ENCODE data around the gene CD8B2.
"Not testable (repeated sequence)": the region's sequence is repeated elsewhere in the genome, so short reads cannot be mapped to it uniquely, and the experiment has no call there.

The CD8B2 gene

GRCh38 chr2:106551417-106552130, 64.4 kb downstream of the CD8B2 start:
- TF ChIP-seq JUND (IDR thresholded peaks at IDR 0.05; ENCODE audit: low read depth): no peak
- in situ Hi-C loops (cut with HindIII; ENCODE audit: low pct_unique_long_range_greater_than_20kb, low sequenced_read_pairs): no loop called here
- DNase-seq (ENCODE audit: low read depth in 1 of 2, low spot score in 1 of 2): no peak

DNA sequence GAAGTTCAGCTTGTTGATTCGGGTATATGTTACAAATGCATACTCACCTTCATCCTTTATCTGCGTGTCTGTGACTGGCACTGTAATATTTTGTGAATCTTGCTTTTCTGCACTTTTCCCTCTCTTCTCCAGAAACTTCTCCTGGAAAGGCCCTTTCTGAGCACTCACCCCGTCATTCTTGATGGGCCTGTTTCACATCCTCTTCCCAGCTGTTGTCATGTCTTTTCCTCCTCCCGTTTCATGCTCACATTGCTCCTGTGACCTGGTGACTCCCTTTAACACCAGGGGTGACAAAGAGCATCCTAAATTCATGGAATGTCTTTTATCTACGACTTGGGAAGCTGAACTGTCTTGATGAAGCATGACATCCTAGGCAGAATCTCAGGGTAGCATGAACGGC, 65.8 kb downstream of the CD8B2 start:
- TF ChIP-seq JUND (IDR thresholded peaks at IDR 0.05; ENCODE audit: low read depth): no peak
- no peak for DNase-seq (ENCODE audit: low read depth in 1 of 2, low spot score in 1 of 2)
- in situ Hi-C loops (cut with HindIII; ENCODE audit: low pct_unique_long_range_greater_than_20kb, low sequenced_read_pairs): no loop called here

- in situ Hi-C loops (cut with HindIII; ENCODE audit: low pct_unique_long_range_greater_than_20kb, low sequenced_read_pairs): no loop called here
- no peak for TF ChIP-seq JUND (IDR thresholded peaks at IDR 0.05; ENCODE audit: low read depth)
- no peak for DNase-seq (ENCODE audit: low read depth in 1 of 2, low spot score in 1 of 2)
Measured at GRCh38 chr2:106553321-106553720, 66.2 kb downstream of the CD8B2 start.

- in situ Hi-C loops (cut with HindIII; ENCODE audit: low pct_unique_long_range_greater_than_20kb, low sequenced_read_pairs): no loop called here
- no peak for DNase-seq (ENCODE audit: low read depth in 1 of 2, low spot score in 1 of 2)
- TF ChIP-seq JUND (IDR thresholded peaks at IDR 0.05; ENCODE audit: low read depth): no peak
Measured at GRCh38 chr2:106554411-106554810, 67.2 kb downstream of the CD8B2 start.

DNA sequence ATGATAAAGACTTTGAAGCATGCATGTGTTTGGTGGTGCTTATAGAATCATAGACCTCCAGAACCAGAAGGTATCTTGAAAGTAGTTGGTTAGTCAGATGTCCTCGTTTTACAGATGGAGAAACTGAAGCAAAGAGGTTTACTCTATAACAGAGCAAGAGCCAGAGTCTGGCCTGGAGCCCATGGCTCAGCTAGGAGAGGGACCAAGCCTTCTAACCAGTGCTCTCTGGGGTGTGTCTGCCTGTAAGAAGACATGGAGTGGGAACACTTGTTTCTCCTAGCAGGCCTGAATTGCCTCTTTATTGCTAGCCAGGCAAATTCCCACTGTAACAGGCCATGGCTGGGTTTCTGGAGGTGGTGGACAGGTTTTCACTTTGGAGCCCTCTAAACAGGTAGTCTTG, 67.9 kb downstream of the CD8B2 start:
- no peak for DNase-seq (ENCODE audit: low read depth in 1 of 2, low spot score in 1 of 2)
- TF ChIP-seq JUND (IDR thresholded peaks at IDR 0.05; ENCODE audit: low read depth): no peak
- in situ Hi-C loops (cut with HindIII; ENCODE audit: low pct_unique_long_range_greater_than_20kb, low sequenced_read_pairs): no loop called here

DNA sequence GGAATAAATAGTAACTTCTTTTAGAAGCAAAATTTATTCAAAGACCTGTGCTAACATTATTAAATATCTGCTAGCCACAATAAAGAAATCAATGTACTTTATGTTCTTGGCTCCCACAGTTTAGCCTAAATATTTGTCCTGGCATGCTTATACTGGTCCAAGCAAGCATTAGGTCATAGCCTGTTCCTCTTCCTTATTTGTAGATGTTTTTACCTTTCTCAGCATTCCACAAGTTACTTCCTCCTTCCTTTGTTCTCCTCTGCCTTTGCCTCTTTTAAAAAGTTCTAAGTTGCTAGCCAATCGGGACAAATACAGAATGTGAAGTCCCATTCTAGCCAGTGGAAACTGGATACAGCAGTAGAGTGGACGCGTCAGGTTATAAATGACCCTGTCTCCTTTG, 72.6 kb downstream of the CD8B2 start:
- peak in 1 of 2 experiments; percentile 75 for DNase-seq (ENCODE audit: low read depth in 1 of 2, low spot score in 1 of 2)
- in situ Hi-C loops (cut with HindIII; ENCODE audit: low pct_unique_long_range_greater_than_20kb, low sequenced_read_pairs): not testable (repeated sequence)

GRCh38 chr2:106560773-106561172, 73.6 kb downstream of the CD8B2 start:
- in situ Hi-C loops (cut with HindIII; ENCODE audit: low pct_unique_long_range_greater_than_20kb, low sequenced_read_pairs): no loop called here
- TF ChIP-seq JUND (IDR thresholded peaks at IDR 0.05; ENCODE audit: low read depth): no peak
- DNase-seq (ENCODE audit: low read depth in 1 of 2, low spot score in 1 of 2): peak in 1 of 2 experiments; percentile 90

- TF ChIP-seq JUND (IDR thresholded peaks at IDR 0.05; ENCODE audit: low read depth): no peak
- DNase-seq (ENCODE audit: low read depth in 1 of 2, low spot score in 1 of 2): peak in 1 of 2 experiments; percentile 75
- in situ Hi-C loops (cut with HindIII; ENCODE audit: low pct_unique_long_range_greater_than_20kb, low sequenced_read_pairs): no loop called here
Measured at GRCh38 chr2:106561356-106561755, 74.2 kb downstream of the CD8B2 start.

- in situ Hi-C loops (cut with HindIII; ENCODE audit: low pct_unique_long_range_greater_than_20kb, low sequenced_read_pairs): no loop called here
- TF ChIP-seq JUND (IDR thresholded peaks at IDR 0.05; ENCODE audit: low read depth): no peak
- peak in 1 of 2 experiments; percentile 55 for DNase-seq (ENCODE audit: low read depth in 1 of 2, low spot score in 1 of 2)
Measured at GRCh38 chr2:106561803-106562202, 74.6 kb downstream of the CD8B2 start.

GRCh38 chr2:106562268-106563186, 75.4 kb downstream of the CD8B2 start:
- in situ Hi-C loops (cut with HindIII; ENCODE audit: low pct_unique_long_range_greater_than_20kb, low sequenced_read_pairs): no loop called here
- TF ChIP-seq JUND (IDR thresholded peaks at IDR 0.05; ENCODE audit: low read depth): no peak
- peak in 1 of 2 experiments; percentile 66 for DNase-seq (ENCODE audit: low read depth in 1 of 2, low spot score in 1 of 2)

DNA sequence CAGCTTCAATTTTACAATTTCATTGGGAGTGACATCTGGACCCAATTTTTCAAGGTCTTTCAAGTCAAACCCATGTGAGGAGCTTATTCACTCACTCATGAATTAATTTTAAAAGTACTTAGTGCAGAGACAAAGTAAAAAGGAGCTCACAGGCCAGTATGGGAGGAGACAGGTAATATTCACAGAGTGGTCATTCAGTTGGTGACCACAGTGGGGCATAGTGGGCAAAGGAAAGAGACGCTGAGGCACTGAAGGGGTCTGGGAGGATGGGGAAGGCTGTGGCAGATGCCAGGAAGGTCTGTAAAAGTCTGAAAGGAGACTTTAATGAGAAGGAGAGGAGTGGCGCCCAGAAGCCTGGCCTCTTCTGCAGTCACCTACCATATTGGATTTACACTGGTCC, 76.0 kb downstream of the CD8B2 start:
- in situ Hi-C loops (cut with HindIII; ENCODE audit: low pct_unique_long_range_greater_than_20kb, low sequenced_read_pairs): no loop called here

DNA sequence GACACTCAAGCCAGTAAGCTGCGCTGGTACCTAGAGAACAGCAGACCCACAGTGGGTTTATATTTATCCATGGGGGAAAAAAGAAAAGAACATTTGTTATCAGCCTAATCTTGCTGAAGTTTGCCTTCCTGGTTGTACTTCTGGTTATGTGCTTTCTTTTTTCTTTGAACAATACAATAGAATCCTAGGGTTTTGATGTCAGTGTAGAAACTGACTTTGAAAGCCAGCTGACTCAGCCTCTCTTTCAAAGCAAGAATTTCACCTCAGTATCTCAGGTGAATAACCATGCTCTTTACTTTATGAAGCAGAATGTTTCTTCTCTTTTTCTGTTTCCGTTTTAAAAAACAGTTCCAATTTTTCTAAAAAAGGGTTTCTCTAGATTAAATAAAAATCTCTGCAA, 78.4 kb downstream of the CD8B2 start:
- DNase-seq (ENCODE audit: low read depth in 1 of 2, low spot score in 1 of 2): no peak
- in situ Hi-C loops (cut with HindIII; ENCODE audit: low pct_unique_long_range_greater_than_20kb, low sequenced_read_pairs): no loop called here
- no peak for TF ChIP-seq JUND (IDR thresholded peaks at IDR 0.05; ENCODE audit: low read depth)

More for the DNA sequence above, 76.0 kb downstream of the CD8B2 start:
- TF ChIP-seq JUND (IDR thresholded peaks at IDR 0.05; ENCODE audit: low read depth): no peak
- no peak for DNase-seq (ENCODE audit: low read depth in 1 of 2, low spot score in 1 of 2)

DNA sequence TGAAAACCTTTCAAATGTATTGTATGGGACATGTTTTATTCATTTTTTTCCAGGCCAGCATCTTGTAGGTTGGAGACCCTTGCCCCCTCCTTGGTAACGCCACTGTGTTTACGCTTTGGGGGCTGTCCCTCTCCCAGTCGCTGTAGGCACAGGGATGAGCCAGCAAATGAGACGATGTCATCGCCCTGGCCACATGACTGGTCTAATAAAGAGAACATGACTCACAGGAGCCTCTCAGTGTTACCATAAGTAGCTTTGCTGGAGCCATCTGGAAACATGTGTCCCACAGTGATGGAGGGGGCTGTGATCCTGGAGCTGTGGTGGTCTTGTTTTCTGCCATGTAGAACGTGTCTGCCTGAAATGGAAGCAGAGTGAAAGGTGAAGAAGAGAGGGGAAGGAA, 78.9 kb downstream of the CD8B2 start:
- no peak for TF ChIP-seq JUND (IDR thresholded peaks at IDR 0.05; ENCODE audit: low read depth)
- no peak for DNase-seq (ENCODE audit: low read depth in 1 of 2, low spot score in 1 of 2)
- in situ Hi-C loops (cut with HindIII; ENCODE audit: low pct_unique_long_range_greater_than_20kb, low sequenced_read_pairs): no loop called here

GRCh38 chr2:106566484-106566883, 79.3 kb downstream of the CD8B2 start:
- in situ Hi-C loops (cut with HindIII; ENCODE audit: low pct_unique_long_range_greater_than_20kb, low sequenced_read_pairs); DNase-seq (ENCODE audit: low read depth in 1 of 2, low spot score in 1 of 2): not testable (repeated sequence)
